Activated T-helper 1 cell treated with anti-CD3 and anti-CD28 coated beads, Interleukin-12 subunit alpha, Interleukin-12 subunit beta, Interleukin-2, Interleukin-4 antibody, amounts not matched to agents 30 ng/mL and 10 ng/mL and 1 ng/mL, durations not matched to agents 14 hours and 24 hours and 36 hours (primary cell): ENCODE results near the gene SAMD4B. TPM values are rescaled to one million over a fixed set of nuclear protein-coding genes. Genes with fewer than 3 reads are reported as not detected.

Source experiments
- DNase-seq: peaks from one replicate; pipeline ENCODE4 v3.0.0; 2021; ENCODE audit warnings: low spot score
- H3K27ac Mint-ChIP-seq: one replicate; pipeline ENCODE4 v1.8.0; 2021; ENCODE audit warnings: mild to moderate bottlenecking, mixed read lengths
- H3K27me3 Mint-ChIP-seq: one replicate; pipeline ENCODE4 v1.8.0; 2022; ENCODE audit warnings: mild to moderate bottlenecking, moderate library complexity, mixed read lengths; ENCODE audit not compliant: insufficient read depth
- H3K36me3 Mint-ChIP-seq: one replicate; pipeline ENCODE4 v1.8.0; 2021; ENCODE audit warnings: low read depth, mixed read lengths
- H3K4me1 Mint-ChIP-seq: one replicate; pipeline ENCODE4 v1.8.0; 2021; ENCODE audit warnings: low read depth, mixed read lengths
- H3K4me3 Mint-ChIP-seq: one replicate; pipeline ENCODE4 v1.8.0; 2021; ENCODE audit warnings: mild to moderate bottlenecking, moderate library complexity, mixed read lengths
- H3K9me3 Mint-ChIP-seq: one replicate; pipeline ENCODE4 v1.8.0; 2021; ENCODE audit warnings: mixed read lengths
- intact Hi-C: fragments of 100-400 bp; cut with micrococcal nuclease; formaldehyde crosslinking; loops from one replicate; pipeline ENCODE4 v1.15.1; 2024
- total RNA-seq: library from RNA; stranded (reverse); gene quantifications from 2 replicates; pipeline ENCODE4 v1.2.3, GENCODE V29; 2022

SAMD4B gene
- total RNA-seq, 1 donor from 2014 or later = 71.8 TPM

DNA sequence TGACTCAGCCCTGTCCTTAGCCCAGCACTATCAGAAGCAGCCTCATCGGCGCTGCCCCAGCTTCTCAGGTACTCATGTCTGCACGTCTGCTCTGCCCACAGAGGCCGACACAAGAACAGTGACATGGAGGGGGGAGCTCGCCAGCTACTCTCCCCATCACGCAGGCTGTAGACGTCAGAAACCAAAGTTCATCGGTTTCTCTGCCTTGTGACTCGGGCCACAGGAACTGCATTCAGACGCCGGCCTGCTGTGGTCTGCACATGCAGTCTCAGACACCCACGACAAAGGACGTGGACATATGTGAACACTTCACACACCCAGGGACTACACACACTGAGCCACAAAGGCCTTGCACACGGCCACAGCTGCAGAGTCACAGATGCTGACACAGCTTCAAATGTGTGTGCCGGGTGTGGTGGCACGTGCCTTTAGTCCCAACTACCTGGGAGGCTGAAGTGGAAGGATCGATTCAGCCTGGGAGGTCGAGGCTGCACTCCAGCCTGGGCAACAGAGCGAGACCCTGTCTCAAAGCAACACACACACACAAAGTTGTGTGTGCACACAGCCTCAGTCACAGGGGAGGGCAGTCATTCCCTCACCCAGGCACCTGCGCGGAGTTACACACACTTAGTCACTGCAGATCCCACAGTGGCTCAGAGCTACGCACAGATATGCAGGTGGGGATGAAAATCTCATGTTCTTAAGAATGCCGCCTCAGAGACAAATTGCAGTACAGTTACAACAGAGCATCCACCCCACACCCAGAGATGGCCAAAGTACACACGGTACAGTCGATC, 59.5 kb downstream of the SAMD4B start:
- no peaks in the 10 kb centered on the region for H3K9me3 Mint-ChIP-seq
- peaks cover 2% of the 10 kb centered on the region for H3K36me3 Mint-ChIP-seq
- peak overlapping the region; percentile 82 for H3K4me3 Mint-ChIP-seq
- H3K27me3 Mint-ChIP-seq = no peaks in the 10 kb centered on the region
- H3K4me1 Mint-ChIP-seq = peaks cover 72% of the 10 kb centered on the region
- H3K27ac Mint-ChIP-seq = peak overlapping the region; percentile 95
- peak; percentile 69 for DNase-seq
- intact Hi-C loops = loop anchor here (1.0 kb wide), 2 partner anchors 10 to 29 kb away; partner anchors contain the start of genes MED29 and PAF1

DNA sequence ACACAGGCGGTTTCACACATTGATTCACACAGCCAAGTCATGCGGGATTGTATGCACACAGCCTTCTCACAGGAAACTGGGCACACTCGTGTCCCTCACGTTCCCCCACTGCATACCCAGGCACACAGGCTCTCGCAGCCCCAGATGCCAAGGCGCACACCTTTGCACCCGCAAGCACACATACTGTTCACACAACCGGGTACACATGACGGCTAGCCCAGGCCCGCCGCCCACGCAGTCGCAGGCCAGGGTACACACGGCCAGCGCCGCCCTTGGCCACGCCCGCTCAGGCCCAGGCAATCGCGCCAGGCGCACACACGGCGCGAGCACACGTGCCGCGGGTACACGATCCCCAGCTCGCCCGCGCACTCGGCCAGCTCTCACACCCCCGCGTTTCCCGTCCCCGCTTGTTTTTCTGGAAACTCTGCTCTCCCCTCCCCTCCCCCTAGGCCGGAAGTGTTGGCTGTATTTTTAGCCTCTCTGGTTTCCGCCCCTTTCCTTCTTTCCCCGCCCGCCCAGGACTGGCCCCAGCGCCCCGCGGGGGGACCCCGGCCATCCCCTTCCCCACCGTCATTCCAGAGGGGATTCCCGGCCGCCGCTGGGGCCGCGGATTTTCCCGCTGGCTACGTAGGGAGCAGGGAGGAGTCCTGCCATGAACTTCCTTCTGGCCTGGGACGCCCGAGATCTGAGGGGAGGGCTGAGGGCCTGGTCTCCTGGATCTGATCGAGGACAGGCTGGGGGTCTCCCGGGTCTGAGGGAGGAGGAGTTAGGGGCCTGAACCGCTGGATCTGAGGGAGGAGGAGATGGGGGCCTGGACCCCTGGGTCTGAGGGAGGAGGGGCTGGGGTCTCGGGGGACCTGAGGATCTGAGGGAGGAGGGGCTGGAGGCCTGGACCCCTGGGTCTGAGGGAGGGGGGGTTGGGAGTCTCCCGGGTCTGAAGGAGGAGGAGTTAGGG, 60.4 kb downstream of the SAMD4B start:
- DNase-seq = peak; percentile 83
- Mint-ChIP-seq H3K4me3 (peak overlapping the region; percentile 82), H3K36me3 (peaks cover 3% of the 10 kb centered on the region), H3K4me1 (peaks cover 68% of the 10 kb centered on the region), H3K27me3 (no peaks in the 10 kb centered on the region), H3K9me3 (no peaks in the 10 kb centered on the region), H3K27ac (peak overlapping the region; percentile 95)
- intact Hi-C loops = loop anchor here (1.0 kb wide), 2 partner anchors 11 to 28 kb away; partner anchors contain the start of genes MED29 and PAF1

DNA sequence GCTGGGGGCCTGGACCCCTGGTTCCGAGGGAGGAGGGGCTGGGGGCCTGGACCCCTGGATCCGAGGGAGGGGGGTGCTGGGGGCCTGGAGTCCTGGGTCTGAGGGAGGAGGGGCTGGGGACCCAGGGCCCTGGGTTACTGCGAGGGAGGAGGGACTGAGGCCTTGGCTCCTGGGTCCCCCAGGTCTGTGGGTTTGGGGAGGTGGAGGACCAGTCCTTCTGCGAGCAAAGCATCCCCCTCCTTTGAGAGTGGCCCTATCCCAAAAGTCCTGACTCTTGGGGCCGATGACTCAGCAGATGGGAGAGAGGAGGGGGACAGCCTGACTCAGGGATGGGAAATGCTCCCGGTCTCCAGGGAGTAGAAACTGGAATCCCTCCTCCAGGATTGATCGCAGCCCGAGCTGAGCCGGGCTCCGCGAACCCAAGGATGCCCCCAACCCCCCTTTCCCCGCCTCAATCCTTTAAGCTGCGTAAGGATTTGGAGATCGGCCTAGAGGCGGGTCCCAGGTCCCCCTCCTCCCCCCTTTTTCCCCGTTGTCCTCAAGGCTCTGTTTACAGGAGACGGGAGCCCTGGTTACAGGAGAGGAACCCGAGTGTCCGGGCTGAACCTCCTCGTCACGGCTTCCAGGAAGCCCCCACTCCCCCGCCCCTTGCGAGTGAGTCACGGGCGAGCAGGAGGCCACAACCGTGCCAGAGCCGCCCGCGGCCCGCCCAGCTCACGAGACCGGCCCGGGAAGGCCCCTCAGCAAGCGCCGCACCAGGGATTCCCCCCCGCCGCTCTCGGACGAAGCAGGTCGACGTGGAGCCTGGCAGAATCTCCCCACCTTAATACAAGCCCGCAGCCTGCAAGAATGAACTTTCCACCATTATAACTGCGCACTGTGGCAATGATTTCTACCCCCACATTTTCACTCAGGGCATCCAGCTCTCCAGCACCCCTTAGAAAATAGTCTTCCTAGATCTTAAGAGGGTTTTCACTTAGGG, 61.4 kb downstream of the SAMD4B start:
- intact Hi-C loops = no loop called here
- DNase-seq = peak; percentile 90
- Mint-ChIP-seq H3K9me3 (no peaks in the 10 kb centered on the region), H3K4me3 (peak overlapping the region; percentile 82), H3K27me3 (no peaks in the 10 kb centered on the region), H3K36me3 (peaks cover 11% of the 10 kb centered on the region), H3K27ac (peak overlapping the region; percentile 95), H3K4me1 (peaks cover 69% of the 10 kb centered on the region)

DNA sequence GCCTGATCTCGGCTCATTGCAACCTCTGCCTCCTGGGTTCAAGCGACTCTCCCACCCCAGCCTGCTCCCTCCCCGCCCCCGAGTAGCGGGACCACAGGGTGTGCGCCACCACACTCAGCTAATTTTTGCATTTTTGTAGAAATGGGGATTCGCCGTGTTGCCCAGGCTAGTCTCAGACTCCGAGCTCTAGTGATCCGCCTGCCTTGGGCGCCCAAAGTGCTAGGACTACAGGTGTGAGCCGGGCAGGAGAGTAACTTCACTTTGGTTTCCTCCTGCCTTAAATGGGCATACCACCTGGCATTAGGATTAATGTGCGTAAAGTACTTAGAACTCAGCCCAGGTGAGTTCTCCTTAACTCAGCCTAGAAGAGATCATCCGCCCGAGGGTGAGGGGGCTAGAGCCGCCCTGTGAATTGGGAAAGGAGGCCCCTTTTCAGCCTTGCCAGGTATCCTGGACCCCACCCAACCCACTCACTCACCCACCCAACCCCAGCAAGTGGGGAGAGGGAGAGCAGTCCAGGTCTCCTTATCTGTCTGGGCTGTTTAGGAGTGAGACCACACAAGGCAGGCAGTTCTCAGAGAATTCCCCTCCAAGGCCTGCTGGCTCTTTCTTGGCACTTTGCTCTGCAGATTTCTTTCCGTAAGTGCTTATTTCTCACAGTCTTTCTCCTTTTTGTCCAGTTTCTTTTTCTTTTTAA, 63.2 kb downstream of the SAMD4B start:
- Mint-ChIP-seq H3K9me3 (no peaks in the 10 kb centered on the region), H3K27ac (peak overlapping the region; percentile 55), H3K27me3 (no peaks in the 10 kb centered on the region), H3K4me3 (peak overlapping the region; percentile 53), H3K4me1 (peaks cover 60% of the 10 kb centered on the region), H3K36me3 (peaks cover 13% of the 10 kb centered on the region)
- intact Hi-C loops = no loop called here
- DNase-seq = no peak

DNA sequence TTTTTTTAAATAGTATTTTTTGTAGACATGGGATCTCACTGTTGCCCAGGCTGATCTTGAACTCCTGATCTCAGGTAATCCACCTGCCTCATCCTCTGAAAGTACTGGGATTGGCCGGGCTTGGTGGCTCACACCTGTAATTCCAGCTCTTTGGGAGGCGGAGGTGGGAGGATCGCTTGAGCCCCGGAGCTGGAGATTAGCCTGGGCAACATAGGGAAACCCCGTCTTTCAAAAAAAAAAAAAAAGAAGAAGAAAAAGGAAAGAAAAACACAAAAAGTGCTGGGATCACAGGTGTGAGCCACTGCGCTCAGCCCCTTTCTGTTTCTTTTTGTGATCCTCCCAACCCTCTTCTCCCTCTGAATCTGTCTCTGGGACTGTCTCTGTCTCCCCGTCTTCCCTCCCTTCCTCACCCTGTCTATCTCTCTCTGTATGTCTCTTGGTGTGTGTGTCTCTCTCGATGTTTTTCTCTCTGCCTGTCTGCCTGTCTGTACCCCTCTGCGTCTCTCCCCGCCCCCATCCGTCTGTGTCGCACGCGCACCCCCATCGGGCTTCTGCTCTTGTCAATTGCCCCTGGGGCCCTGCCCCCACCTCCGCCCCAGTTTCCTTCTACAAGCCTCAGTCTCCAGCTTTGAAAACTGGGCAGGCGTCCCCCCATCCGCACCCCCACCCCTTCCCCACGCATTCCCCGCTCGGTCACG, 63.9 kb downstream of the SAMD4B start:
- peak overlapping the region; percentile 94 for H3K27ac Mint-ChIP-seq
- H3K4me1 Mint-ChIP-seq = peaks cover 60% of the 10 kb centered on the region
- H3K9me3 Mint-ChIP-seq = no peaks in the 10 kb centered on the region
- peak; percentile 66 for DNase-seq
- H3K27me3 Mint-ChIP-seq = no peaks in the 10 kb centered on the region
- peak overlapping the region; percentile 89 for H3K4me3 Mint-ChIP-seq
- H3K36me3 Mint-ChIP-seq = peaks cover 13% of the 10 kb centered on the region
- intact Hi-C loops = no loop called here

DNA sequence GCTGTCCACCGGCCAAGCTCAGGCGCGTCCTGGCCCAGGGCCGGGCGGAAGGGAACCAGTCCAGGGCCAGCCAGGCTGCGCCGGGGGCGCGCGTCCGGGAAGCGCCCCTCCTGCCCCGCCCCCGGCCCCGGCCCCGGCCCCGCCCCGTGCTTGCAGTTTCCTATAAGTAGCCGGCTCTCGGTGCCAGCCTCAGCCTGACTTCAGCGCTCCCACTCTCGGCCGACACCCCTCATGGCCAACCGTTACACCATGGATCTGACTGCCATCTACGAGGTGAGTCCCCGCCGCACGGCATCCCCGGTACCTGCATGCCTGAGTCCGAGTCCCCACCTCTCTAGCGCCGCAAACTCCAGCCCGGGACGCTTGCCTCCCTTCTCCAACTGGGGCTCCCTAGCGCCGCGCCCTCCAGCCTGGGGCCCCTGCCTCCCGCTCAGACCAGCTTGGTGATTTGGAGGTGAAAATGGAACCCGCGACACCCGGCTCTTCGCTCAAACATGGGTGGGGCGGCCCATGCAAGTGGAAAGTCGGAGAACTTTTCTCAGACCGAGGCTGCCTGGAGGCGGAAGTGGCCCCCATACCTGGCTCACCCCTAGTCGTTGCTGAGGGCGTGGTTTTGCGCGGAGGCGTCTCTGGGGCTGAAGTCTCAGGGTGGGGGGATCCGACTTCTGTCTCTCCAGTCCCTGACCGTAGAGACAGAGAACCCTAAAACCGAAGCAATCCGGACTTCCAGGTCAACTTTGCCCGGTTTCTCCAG, 64.6 kb downstream of the SAMD4B start, which contains the start of gene ZFP36:
Gene ZFP36 (plus strand): TSS at position 192 of the 754 bp plus-strand sequence. CDS start 58 bp downstream, at position 250.
- Mint-ChIP-seq H3K27me3 (no peaks in the 10 kb centered on the region), H3K27ac (peak within 1 kb of the TSS; percentile 94), H3K4me3 (peak within 1 kb of the TSS; percentile 96), H3K36me3 (peaks cover 13% of the 10 kb centered on the region), H3K4me1 (peaks cover 60% of the 10 kb centered on the region), H3K9me3 (no peaks in the 10 kb centered on the region)
- intact Hi-C loops = no loop called here
- peak; percentile 77 for DNase-seq

DNA sequence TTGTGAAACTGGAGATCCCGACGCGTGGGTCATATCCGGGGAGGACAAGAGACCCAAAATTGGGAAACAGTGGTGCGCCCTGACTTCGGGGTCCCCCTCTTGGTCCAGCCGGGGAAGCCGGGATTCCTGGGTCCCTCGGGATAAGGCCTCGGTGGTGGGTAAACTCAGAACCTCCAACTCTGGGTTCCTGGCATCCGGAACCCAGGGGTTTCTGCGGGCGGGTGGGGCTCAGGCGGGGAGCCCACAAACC, 65.1 kb downstream of the SAMD4B start:
- no peaks in the 10 kb centered on the region for H3K9me3 Mint-ChIP-seq
- peak overlapping the region; percentile 96 for H3K4me3 Mint-ChIP-seq

DNA sequence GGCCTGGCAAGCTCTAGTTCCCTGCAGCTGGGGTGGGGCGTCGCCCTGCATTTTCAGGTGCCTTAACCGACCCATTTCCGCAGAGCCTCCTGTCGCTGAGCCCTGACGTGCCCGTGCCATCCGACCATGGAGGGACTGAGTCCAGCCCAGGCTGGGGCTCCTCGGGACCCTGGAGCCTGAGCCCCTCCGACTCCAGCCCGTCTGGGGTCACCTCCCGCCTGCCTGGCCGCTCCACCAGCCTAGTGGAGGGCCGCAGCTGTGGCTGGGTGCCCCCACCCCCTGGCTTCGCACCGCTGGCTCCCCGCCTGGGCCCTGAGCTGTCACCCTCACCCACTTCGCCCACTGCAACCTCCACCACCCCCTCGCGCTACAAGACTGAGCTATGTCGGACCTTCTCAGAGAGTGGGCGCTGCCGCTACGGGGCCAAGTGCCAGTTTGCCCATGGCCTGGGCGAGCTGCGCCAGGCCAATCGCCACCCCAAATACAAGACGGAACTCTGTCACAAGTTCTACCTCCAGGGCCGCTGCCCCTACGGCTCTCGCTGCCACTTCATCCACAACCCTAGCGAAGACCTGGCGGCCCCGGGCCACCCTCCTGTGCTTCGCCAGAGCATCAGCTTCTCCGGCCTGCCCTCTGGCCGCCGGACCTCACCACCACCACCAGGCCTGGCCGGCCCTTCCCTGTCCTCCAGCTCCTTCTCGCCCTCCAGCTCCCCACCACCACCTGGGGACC, 65.6 kb downstream of the SAMD4B start:
- peaks cover 53% of the 10 kb centered on the region for H3K4me1 Mint-ChIP-seq
- intact Hi-C loops = no loop called here

More for the DNA sequence above, 65.1 kb downstream of the SAMD4B start:
- H3K4me1 Mint-ChIP-seq = peaks cover 58% of the 10 kb centered on the region
- DNase-seq = no peak
- peak overlapping the region; percentile 91 for H3K27ac Mint-ChIP-seq
- H3K36me3 Mint-ChIP-seq = peaks cover 13% of the 10 kb centered on the region
- intact Hi-C loops = no loop called here
- no peaks in the 10 kb centered on the region for H3K27me3 Mint-ChIP-seq

DNA sequence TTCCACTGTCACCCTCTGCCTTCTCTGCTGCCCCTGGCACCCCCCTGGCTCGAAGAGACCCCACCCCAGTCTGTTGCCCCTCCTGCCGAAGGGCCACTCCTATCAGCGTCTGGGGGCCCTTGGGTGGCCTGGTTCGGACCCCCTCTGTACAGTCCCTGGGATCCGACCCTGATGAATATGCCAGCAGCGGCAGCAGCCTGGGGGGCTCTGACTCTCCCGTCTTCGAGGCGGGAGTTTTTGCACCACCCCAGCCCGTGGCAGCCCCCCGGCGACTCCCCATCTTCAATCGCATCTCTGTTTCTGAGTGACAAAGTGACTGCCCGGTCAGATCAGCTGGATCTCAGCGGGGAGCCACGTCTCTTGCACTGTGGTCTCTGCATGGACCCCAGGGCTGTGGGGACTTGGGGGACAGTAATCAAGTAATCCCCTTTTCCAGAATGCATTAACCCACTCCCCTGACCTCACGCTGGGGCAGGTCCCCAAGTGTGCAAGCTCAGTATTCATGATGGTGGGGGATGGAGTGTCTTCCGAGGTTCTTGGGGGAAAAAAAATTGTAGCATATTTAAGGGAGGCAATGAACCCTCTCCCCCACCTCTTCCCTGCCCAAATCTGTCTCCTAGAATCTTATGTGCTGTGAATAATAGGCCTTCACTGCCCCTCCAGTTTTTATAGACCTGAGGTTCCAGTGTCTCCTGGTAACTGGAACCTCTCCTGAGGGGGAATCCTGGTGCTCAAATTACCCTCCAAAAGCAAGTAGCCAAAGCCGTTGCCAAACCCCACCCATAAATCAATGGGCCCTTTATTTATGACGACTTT, 66.4 kb downstream of the SAMD4B start:
- intact Hi-C loops = no loop called here
- no peak for DNase-seq
- Mint-ChIP-seq H3K27ac (peak overlapping the region; percentile 93), H3K4me1 (peaks cover 52% of the 10 kb centered on the region), H3K36me3 (peaks cover 13% of the 10 kb centered on the region), H3K4me3 (peak overlapping the region; percentile 96), H3K9me3 (no peaks in the 10 kb centered on the region), H3K27me3 (no peaks in the 10 kb centered on the region)

More for the DNA sequence above, 65.6 kb downstream of the SAMD4B start:
- H3K4me3 Mint-ChIP-seq = peak overlapping the region; percentile 96
- peak; percentile 71 for DNase-seq
- peak overlapping the region; percentile 93 for H3K27ac Mint-ChIP-seq
- H3K27me3 Mint-ChIP-seq = no peaks in the 10 kb centered on the region
- no peaks in the 10 kb centered on the region for H3K9me3 Mint-ChIP-seq
- peaks cover 13% of the 10 kb centered on the region for H3K36me3 Mint-ChIP-seq
